HG03097 (cell line): Measurements from ENCODE around the gene KLF6.

Experiments
- ATAC-seq: cut with Tn5 transposase; IDR thresholded peaks from one replicate; pipeline ENCODE4 v1.9.1; 2021; ENCODE audit not compliant: unreplicated experiment, low FRiP score

The KLF6 gene

DNA sequence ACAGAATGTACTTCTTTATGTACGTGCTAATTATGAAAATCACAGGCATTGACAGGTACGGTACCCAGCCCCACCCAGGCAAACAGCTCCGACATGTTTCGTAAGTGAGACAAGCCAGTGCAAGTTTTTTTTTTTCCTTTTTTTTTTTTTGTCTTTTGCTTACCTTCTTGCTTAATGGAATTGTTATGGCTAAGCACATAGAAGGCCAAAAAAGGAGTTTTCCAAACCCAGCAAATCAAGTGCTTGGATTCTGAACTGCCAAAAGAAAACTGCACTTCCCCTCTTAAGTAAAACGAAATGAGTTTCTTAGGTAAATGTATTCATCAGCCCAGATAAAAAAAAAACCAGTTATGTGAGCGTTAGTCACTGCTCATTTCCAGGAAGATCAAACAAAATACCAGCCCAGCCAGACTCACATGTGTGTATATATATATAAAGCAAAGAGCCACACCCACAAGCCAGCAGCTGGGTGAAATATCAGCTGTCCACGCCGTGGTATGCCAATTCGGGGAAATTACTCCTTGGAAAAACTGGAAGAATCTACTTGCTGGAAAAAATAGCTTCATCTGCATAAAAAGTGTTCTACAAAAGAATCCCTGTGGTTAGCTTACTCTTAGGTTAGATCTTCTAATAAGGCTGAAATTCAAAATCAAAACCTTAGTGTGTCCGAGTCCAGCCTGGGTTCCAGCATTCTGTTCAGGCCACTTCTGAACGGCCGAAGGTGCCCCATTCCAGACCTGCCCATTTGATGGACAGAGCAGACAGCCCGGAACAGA lies 8.0 kb downstream of the KLF6 start:
- ATAC-seq: no peak

DNA sequence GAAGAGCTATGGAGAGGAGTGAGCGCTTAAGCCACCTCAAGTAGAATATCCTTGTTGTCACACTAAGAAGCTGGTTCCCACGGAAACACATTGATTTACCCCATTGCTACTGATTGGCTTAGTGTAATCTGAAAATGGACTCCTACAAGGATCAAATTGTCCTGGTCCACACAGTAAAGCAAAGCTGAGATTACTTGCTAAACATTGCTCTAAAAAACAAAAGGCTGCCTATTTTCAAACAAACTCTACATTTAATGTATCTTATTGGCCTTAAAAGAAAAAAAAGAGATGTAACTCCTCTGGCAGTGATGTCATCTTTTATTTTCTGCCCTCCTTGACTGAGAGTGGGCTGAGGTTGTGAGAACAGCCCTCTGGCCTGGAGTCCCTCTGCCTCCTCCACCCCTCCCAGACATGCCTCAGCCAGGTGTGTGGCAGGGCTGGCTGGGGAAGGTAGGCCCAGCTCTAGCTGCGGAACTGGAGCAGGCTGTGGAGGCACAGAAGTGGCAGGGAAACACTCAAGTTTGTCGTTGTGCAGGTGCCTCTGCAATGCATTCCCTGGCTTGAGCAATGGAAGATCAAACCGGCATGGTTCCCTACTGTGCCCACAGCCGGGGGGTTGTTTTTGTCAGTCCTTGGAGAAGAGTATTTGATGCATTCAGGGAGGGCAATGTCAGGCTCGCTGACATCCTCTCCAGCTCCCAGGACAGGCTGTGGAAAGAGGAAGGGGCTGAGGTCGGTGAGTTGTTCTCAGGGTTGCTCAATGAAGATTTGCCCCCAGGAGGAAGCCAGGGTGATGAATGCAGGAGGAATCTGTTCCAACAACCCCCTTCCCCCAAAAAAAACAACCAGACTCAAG lies 9.1 kb downstream of the KLF6 start:
- no peak for ATAC-seq

DNA sequence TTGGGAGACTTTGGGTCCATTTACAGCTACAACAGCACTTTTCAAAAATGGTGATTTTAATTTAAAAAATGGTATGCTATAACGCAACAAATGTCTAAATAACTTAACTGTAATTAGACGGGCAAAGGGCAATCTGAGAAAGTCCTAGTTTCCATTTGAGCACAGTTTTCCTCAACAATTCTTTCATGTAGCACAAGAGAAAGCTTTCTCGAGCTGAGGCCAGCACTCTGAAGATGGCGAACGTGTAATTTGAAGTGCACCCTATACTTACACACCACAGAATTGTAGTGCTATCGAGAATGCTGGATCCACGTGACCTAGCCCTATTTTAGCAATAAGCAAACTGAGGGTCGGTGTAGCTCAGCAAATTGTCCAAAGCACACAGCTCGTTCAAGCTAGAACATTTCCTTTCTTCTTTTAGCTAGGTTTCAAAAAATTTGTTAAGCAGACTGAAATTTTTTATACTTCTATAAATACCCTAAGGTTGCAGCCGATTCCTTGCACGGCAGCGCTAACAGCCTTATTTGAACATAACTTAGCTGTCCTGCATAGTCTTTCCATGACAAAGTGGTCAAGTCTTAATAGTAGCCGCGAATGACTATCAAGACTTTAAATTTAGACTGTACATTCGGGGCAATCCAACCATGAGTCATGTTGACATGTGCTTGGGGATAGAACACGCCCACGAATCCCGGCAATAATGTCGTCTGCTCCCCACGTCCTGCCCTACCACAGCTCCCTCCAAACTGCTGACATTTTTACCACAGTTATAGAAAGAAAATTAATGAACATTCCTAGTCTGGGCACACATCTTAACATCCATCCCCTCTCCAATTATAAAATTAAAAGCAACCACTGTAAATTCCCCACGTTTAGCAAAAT lies 10.0 kb downstream of the KLF6 start:
- no peak for ATAC-seq

DNA sequence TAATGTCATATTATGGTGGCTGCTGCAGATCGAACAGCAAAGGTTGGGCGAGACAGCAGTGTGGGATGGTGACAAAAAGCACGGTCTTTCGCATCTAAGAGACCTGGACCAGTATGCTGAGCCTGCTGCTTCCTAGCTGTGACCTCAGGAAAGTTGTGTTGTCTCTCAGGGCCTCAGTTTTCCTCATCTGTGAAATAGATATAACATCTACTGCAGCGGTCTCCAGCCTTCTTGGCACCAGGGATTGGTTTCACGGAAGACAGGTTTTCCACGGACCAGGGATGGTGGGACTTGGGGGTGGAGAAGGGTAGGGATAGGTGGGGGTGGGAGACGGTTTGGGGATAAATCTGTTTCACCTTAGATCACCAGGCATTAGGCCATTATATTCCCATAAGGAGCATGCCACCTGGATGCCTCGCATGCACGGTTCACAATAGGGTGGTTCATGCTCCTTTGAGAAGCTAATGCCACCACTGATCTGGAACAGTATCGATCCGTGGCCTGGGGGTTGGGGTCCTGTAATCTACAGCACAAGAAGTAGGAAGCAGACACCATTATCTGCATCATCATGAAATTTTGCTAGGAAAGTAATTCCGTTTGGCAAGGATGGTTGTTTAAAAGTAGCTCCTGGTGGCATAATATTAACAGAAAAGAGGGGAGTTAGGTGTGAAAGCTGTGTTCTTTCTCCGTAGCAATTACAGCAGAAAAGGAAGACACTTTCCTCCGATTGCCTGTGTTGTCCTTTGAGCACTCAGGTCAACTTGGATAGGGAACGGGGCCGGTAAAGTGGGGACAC lies 10.8 kb downstream of the KLF6 start:
- no peak for ATAC-seq

DNA sequence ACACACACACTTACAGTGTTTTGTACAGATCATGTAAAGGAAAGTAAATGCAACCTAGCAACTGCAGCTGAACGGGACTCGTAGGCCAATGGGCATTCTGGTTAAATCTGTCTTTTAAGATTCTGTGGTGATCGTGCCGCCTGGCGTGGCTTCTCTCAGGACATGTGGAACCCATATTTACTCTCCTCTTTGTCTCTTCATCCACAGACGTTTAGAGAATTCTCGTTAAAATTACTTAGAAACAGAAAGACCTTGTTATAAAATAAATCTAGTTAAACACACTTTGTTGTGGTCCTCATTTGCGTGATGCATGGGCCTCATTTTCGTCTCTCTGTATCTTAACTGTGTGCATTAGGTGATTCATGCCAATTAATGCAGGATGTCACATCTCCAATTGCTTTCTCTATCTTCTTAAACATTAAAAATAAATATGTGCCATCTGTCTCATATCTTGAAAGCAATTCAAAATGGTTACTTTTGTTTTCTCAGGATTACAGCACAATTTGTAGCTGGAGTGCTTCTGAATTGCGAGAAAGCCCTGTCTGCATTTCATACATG lies 11.5 kb downstream of the KLF6 start:
- ATAC-seq: no peak

DNA sequence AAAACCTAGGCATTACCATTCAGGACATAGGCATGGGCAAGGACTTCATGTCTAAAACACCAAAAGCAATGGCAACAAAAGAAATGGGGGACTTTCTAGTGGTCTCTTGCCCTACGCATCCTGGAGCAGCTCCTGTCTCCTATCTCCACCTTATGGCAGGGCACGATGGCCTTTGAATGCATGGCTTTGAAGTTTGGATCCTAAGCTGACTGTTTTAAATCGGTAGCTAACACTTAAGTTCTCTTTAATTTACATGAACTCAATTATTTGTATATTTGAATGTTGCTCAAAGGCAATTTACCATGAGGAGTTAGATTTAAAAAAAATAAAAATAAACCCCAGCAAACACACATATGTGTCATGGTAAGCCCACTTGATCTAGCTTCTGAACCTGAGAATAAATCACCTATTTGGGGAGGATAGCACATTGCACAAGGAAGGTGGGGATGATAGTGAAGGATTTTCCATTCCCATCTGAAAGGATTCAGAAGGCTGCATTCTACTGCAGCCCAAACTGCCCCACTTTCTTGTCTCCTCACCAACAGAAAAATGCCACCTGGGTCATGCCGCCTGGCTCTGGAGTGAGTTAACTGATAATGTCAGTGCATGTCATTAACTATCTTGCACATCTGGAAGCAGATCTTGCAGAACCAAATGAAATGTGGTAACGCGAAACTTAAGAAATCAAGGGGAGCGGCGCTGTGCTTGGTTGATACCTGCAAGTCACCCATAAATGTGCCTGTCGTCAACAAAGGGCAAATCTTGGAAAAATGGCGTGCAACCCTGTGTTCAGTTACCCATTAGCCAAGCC lies 12.4 kb downstream of the KLF6 start:
- no peak for ATAC-seq

DNA sequence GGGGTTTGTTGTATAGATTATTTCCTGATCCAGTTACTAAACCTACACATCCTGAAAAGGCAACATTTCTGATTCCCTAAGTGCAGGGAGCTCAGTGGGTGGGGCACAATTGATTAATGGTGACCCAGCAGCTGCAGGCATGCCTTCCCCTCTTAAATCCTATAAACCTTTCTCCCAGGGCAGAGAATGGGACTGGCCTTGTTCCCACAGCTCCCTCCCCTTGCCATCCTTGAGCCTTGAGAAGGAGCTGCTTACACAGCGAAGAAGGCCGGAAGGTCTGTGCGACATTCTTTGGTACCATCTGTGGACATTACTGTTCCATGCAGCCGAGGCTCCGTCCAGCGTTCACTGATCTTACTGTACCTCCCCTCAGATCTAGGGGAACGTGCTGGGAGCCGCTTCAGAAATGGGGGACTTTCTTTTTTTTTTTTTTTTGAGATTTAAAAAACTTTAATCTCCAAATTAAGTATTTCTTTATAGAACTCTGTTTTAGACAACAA lies 14.3 kb downstream of the KLF6 start:
- no peak for ATAC-seq

DNA sequence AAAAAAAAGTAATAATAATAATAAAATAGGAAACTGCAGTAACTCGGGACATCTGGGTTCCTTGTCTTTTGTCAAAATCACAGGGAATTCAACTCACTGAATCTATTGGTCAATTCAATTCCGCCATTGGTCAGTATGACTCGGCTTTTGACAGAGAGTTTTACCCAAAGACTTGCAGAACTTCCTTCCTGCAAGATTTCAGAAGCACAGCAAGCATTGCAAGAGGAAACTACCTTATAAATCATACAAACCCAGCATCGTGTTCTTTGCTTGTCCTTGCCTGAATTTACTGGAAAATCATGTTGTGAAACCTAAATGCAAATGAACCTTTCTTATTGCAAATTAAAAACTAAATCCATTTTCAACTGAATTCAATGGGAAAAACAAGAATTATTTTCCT lies 15.5 kb downstream of the KLF6 start:
- ATAC-seq: no peak

DNA sequence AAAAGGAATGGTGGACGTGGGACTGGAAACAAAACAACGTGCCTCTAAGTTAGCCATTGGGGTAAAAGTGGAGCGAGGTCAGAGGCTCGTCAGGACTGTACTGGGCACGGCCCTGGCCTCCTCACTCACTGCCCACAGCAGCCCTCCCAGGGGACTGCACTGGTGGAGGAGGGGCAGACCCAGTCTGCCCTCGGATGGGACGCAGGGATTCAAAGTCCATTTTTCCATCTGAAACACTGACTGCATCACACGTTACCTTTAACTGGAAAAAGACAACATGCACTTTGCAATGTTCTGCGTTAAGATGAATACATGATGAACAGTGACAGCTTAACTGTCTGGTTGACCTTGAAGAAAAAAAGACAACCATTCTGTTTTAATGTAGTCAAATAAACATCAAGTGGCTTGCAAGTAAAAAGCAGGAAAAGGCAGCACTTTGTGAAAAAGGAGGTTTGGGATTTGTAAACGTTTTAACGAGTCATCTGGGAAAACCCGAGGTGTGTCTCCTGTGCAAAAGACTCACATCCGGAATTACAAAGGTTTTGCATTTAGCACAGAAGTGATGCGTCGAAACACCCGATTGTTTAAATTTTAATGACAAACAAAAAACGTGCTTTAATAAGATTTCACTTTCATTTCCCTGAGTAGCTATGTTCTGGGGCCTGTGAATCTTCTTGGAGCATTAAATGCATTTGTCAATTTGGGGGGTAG lies 18.8 kb downstream of the KLF6 start:
- no peak for ATAC-seq

DNA sequence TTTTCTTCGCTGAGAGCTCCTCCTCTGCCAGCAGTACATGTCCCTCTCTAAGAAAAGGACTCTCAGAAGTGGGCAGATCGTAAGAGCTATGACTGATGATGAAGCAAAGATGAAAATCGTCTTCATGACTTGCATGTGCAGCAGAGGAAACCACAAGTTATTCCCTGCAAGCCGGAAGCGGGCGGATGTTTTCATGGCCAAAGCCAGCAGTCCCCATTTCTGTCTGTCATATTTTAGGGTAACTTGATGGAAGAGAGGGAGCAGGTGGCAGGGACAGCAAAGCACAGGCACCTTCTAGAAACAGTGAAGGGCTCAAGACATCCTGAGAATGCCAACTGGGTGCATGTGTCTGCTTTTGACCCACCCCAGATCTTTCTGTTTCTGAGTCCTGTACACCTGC lies 19.9 kb downstream of the KLF6 start:
- ATAC-seq: no peak

DNA sequence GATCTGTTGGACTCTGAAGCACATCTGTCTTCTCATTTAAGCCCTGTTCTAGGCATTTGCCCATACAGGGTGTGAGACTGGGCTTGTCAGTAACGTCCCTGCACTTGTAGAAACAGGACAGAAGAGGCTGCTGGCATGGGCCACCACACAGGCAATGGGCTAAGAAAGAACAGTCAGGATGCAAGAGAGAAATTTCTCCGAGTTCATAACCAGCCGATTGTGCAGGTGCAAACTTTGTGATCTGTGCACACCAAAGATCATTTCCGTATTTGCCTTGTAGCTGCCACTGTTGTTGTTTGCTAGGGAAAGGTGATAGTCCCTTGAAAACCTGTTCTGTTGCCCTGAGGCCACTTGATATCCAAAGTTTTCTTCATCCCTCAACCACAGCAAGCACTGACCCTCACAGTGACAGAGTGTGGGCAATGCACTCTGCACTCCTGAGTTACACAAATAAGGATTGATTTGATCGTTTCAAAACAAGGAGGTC lies 20.3 kb downstream of the KLF6 start:
- ATAC-seq: no peak

DNA sequence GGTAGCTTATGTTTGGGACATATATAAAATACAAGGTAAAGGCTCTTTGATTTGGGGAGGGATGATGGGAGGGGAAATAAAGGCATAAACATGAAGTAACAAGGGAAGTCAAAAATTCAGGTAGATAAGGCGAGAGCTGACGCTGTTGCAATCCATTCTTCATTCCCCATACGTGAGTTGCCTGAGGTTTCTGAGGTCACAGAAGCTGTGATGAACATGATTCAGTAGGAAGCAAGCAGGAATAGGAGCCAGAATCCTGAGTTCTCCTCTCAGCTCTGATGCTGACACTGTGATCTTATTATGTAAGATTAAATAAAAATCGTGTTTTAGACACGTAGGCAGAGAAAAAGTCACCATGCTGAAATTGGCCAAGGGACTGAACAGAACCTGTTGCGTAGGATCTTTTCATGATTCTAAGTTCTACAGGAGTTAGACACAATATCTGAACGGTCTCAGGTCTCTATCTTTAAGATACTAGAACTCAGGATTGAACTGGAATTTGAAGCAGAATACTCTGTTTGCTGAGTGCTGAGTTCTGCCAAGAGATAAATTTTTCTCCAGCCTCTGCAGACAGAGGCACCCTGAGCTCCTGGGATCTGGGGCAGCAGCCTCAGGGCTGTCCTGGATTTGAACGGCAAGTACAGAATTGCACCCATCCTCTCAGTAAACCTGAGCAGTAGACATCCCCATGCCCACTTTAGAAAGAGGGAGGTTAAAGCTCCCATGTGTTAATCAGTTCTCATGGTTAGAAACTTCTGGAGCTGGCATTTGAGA lies 21.0 kb downstream of the KLF6 start:
- ATAC-seq: no peak

DNA sequence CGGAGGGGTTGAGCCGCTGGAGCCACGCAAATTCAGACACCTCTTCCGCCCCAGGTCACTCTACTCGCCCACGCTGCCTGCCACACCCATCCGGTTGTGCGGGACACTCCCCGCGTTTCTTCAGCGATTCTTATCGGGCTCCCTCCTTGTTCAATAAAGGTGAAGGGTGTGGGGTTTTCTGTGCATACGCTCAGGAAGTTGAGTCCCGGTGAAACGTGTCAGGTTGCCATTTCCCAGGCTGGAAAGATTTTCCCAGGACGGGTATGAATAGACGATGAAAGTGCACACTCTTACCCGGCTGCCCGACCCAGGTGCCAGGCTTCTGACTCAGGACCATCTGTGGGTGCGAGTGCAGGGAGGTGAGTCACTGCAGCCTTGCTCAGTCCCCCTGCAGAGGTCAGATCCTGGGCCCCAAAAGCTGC lies 22.0 kb downstream of the KLF6 start:
- ATAC-seq: no peak

DNA sequence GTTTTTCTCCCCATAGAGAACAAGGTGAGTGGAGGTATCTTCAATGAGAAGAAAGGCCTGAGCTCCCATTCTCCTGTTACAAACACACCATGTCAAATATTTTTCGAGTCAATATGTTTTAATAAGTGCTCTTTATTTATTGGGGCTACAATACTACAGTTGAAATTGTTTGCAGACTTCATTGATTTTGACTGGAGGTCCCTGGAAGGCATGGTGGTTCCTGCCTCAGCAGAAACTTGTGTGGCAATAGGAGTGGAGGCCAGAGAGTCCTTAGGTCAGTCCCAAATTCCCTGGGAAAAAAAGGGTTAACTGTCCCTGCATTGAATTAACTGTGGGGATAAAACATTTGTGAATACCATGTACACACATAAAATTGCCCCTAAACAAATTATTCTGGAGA lies 22.7 kb downstream of the KLF6 start:
- ATAC-seq: no peak

DNA sequence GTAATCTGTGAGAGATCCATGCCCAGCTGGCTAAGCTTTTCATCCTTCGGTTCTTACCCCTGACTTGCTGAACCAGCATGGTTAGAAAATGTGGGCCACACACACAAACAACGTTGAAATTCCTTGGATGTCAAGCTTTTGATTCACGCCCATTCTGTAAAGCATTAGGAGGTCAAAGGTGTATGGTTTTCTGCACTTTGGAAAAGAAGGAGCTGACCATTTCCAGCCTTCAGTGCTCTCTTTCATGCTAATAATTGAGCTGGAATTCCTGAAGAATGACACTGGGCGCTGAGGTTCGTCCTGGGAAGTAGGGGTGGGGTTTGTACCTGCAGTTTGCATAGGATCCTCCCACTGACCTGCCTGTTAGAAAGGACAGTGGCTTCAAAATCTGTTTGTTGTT lies 23.1 kb downstream of the KLF6 start:
- ATAC-seq: no peak

DNA sequence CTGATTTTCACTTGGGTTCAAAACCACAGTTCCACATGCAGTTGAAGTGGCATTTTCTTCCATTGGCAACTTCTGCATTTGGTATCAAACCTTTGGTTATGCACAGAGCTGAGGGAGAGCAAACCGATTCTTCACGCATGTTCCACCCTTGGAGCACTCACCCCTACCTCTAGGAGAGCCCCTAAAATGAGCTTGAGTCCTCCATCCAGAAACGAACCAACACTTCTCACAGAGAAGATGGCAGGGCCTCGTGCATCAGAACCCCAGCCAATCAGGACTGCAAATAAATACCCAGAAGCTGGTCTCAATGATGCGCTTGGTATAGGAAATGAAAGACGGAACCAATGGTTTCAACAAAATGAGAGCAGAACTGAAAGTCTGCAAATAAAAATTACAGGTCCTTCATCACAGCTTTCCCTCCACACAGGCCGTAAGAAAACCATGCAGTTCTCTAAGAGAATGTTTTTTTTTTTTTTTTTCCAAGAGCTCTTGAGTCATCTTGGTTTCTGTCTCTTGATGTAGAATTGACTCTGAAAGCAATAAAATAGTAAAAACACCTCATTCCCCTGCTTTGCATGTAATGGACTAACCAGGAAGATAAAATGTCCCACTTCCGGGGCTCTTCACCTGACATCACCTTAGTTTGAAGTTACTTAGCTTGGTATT lies 23.9 kb downstream of the KLF6 start:
- peak; percentile 50 for ATAC-seq

DNA sequence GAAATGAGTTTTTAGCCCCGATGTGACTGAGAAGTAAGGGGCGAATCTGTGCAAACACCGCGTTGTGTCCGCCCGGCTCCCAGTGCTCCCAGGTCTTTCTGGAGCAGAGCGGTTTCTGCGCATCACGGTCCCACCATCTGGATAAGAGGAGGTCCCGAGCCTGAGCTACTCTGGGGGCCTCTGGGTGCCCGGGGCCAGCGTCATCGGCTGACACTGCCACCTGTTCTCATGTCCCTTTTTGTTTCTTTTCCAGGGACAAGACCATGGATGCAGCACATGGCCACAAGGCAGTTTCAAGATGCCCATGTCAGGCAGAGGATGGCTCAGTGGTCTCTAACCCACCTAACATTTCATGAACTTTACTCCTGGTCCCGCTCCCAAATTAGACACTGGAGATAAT lies 24.9 kb downstream of the KLF6 start:
- no peak for ATAC-seq
